K562 (cell line): ENCODE data around the gene PLAA.

Experiments used
- CAMTA2 ChIP-seq: fragments of 250-450 bp; sonication (Bioruptor Pico); conservative IDR thresholded peaks from 2 replicates; pipeline ENCODE4 v1.5.1; 2022
- EP300 ChIP-seq: IDR thresholded peaks from 2 replicates; pipeline ENCODE4 v1.6.1; 2012; ENCODE audit warnings: low read length, improper control_type of control experiment
- ESRRA ChIP-seq: fragments of 450-650 bp; IDR thresholded peaks from 2 replicates; pipeline ENCODE4 v1.6.1; 2014; ENCODE audit warnings: low read depth, mild to moderate bottlenecking, moderate library complexity, borderline replicate concordance
- PHF8 ChIP-seq: fragments of 200-600 bp; sonication (generic); IDR thresholded peaks from 2 replicates; pipeline ENCODE4 v1.6.1; 2012; ENCODE audit warnings: mixed run types, mild to moderate bottlenecking, inconsistent platforms, low read length, moderate library complexity, borderline replicate concordance
- SMAD1 ChIP-seq: fragments of 150-350 bp; IDR thresholded peaks from 2 replicates; pipeline ENCODE4 v1.6.1; 2014; ENCODE audit warnings: low read length, low read depth; ENCODE audit not compliant: partially characterized antibody
- TF ChIP-seq, protein P1 (sequence below): sonication (generic); formaldehyde crosslinking; IDR thresholded peaks from 2 replicates; pipeline ENCODE4 v1.8.1; 2023; ENCODE audit warnings: mild to moderate bottlenecking, missing genetic modification reagents
- TF ChIP-seq, protein P2 (sequence below): sonication (generic); formaldehyde crosslinking; IDR thresholded peaks from 2 replicates; pipeline ENCODE4 v1.9.0; 2022; ENCODE audit warnings: mild to moderate bottlenecking, missing genetic modification reagents
- TF ChIP-seq, protein P3 (sequence below), 3 experiments: IDR thresholded peaks in 2 of 3; conservative IDR thresholded peaks in 1 of 3; 2 replicates each; pipeline ENCODE4 v1.5.1; 2011 to 2012; ENCODE audit warnings: low read length in 3 of 3, mild to moderate bottlenecking in 3 of 3, control low read depth in 2 of 3, improper control_type of control experiment in 1 of 3, inconsistent platforms in 1 of 3, low read depth in 1 of 3, mixed read lengths in 1 of 3, moderate library complexity in 1 of 3; ENCODE audit not compliant: insufficient read depth in 2 of 3
- TF ChIP-seq, protein P4 (sequence below), 2 experiments: fragments of 450-650 bp in 1 of 2; sonication (generic) in 1 of 2; formaldehyde crosslinking in 1 of 2; IDR thresholded peaks in 1 of 2; conservative IDR thresholded peaks in 1 of 2; 2 replicates each; pipeline versions ENCODE4 v1.6.1 to v1.8.1; 2016 to 2023; ENCODE audit warnings: mild to moderate bottlenecking in 2 of 2, moderate library complexity in 2 of 2, inconsistent platforms in 1 of 2, missing genetic modification reagents in 1 of 2
- TF ChIP-seq, protein P5 (sequence below): sonication (generic); formaldehyde crosslinking; IDR thresholded peaks from 2 replicates; pipeline ENCODE4 v1.8.0; 2022; ENCODE audit warnings: mild to moderate bottlenecking, low read depth, missing genetic modification reagents

DNA sequence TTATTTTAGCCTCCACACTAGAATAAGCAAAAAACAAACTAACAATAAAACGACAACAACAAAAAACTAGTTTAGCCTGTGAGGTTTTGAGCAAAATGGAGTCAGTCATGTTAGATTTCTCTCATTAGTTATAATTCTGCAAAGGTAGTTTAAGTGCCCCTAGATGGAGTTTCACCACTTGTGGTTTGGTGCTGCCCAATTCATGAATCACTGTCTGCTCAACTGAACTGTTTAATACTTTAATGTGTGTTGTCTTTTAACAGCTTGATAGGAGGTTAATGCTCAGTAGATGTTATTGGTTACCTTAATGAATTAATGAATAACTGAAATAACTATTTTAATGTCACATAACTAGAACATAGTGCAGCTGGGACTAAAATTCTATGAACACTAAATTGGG, 3.5 kb upstream of the PLAA start:
- TF ChIP-seq EP300, result no peak
- TF ChIP-seq, protein P1, sequence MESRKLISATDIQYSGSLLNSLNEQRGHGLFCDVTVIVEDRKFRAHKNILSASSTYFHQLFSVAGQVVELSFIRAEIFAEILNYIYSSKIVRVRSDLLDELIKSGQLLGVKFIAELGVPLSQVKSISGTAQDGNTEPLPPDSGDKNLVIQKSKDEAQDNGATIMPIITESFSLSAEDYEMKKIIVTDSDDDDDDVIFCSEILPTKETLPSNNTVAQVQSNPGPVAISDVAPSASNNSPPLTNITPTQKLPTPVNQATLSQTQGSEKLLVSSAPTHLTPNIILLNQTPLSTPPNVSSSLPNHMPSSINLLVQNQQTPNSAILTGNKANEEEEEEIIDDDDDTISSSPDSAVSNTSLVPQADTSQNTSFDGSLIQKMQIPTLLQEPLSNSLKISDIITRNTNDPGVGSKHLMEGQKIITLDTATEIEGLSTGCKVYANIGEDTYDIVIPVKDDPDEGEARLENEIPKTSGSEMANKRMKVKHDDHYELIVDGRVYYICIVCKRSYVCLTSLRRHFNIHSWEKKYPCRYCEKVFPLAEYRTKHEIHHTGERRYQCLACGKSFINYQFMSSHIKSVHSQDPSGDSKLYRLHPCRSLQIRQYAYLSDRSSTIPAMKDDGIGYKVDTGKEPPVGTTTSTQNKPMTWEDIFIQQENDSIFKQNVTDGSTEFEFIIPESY (CRISPR knock-in tag), result no peak
- no peak for TF ChIP-seq CAMTA2 (CRISPR knock-in tag)
- no peak for TF ChIP-seq PHF8
- TF ChIP-seq, protein P2, sequence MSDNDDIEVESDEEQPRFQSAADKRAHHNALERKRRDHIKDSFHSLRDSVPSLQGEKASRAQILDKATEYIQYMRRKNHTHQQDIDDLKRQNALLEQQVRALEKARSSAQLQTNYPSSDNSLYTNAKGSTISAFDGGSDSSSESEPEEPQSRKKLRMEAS (CRISPR knock-in tag), result no peak
- TF ChIP-seq ESRRA, result no peak
- TF ChIP-seq, protein P3, sequence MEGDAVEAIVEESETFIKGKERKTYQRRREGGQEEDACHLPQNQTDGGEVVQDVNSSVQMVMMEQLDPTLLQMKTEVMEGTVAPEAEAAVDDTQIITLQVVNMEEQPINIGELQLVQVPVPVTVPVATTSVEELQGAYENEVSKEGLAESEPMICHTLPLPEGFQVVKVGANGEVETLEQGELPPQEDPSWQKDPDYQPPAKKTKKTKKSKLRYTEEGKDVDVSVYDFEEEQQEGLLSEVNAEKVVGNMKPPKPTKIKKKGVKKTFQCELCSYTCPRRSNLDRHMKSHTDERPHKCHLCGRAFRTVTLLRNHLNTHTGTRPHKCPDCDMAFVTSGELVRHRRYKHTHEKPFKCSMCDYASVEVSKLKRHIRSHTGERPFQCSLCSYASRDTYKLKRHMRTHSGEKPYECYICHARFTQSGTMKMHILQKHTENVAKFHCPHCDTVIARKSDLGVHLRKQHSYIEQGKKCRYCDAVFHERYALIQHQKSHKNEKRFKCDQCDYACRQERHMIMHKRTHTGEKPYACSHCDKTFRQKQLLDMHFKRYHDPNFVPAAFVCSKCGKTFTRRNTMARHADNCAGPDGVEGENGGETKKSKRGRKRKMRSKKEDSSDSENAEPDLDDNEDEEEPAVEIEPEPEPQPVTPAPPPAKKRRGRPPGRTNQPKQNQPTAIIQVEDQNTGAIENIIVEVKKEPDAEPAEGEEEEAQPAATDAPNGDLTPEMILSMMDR (IDR thresholded peaks at IDR 0.05 in 2 of 3, conservative IDR thresholded peaks at IDR 0.05 in 1 of 3; ENCODE audit: insufficient read depth in 2 of 3, low read depth in 1 of 3, low read length in 3 of 3), result no peak
- TF ChIP-seq SMAD1, result no peak
- TF ChIP-seq, protein P4, sequence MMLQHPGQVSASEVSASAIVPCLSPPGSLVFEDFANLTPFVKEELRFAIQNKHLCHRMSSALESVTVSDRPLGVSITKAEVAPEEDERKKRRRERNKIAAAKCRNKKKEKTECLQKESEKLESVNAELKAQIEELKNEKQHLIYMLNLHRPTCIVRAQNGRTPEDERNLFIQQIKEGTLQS (IDR thresholded peaks at IDR 0.05), result no peak
- TF ChIP-seq, protein P4 (CRISPR knock-in tag; conservative IDR thresholded peaks at IDR 0.05), result no peak
- TF ChIP-seq, protein P5, sequence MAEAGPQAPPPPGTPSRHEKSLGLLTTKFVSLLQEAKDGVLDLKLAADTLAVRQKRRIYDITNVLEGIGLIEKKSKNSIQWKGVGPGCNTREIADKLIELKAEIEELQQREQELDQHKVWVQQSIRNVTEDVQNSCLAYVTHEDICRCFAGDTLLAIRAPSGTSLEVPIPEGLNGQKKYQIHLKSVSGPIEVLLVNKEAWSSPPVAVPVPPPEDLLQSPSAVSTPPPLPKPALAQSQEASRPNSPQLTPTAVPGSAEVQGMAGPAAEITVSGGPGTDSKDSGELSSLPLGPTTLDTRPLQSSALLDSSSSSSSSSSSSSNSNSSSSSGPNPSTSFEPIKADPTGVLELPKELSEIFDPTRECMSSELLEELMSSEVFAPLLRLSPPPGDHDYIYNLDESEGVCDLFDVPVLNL (CRISPR knock-in tag), result no peak
